WTC11 (cell line): Measurements from ENCODE around the gene RCE1. TPM values are rescaled to one million over a fixed set of nuclear protein-coding genes. Genes with fewer than 3 reads are reported as not detected.

Experiments
- ATAC-seq: fragments of 200-7000 bp; cut with Tn5 transposase; 2 replicates; pipeline ENCODE4 v1.10.0; 2021; ENCODE audit warnings: mild to moderate bottlenecking, moderate library complexity
- CTCF ChIA-PET: fragments of 300-600 bp; sonication (Branson Sonifier 250); formaldehyde crosslinking; loops from one replicate; lab custom pipeline; 2021; ENCODE audit warnings: antibody characterized with exemption; lab: Charles Lee
- POLR2A ChIA-PET: fragments of 350-600 bp; sonication (Branson Sonifier 250); formaldehyde crosslinking; loops from one replicate; lab custom pipeline; 2021; ENCODE audit warnings: antibody characterized with exemption; lab: Charles Lee
- DNase-seq: peaks from one replicate; pipeline ENCODE4 v3.0.0; 2021; ENCODE audit warnings: low spot score
- H3K27ac Mint-ChIP-seq: 2 replicates; pipeline ENCODE4 v1.8.0; 2021; ENCODE audit warnings: mixed read lengths
- H3K27me3 Mint-ChIP-seq: 2 replicates; pipeline ENCODE4 v1.8.0; 2021; ENCODE audit warnings: low read depth, mild to moderate bottlenecking, moderate library complexity, mixed read lengths
- H3K36me3 Mint-ChIP-seq: 2 replicates; pipeline ENCODE4 v1.8.0; 2021; ENCODE audit warnings: mixed read lengths
- H3K4me1 Mint-ChIP-seq: 2 replicates; pipeline ENCODE4 v1.8.0; 2022; ENCODE audit warnings: mixed read lengths
- H3K4me3 Mint-ChIP-seq: 2 replicates; pipeline ENCODE4 v1.8.0; 2021; ENCODE audit warnings: mild to moderate bottlenecking, moderate library complexity, mixed read lengths
- H3K9me3 Mint-ChIP-seq: 2 replicates; pipeline ENCODE4 v1.8.0; 2021; ENCODE audit warnings: mixed read lengths
- ATF1 ChIP-seq: sonication (generic); formaldehyde crosslinking; IDR thresholded peaks from 2 replicates; pipeline ENCODE4 v1.8.1; 2023; ENCODE audit warnings: mild to moderate bottlenecking, moderate library complexity, missing genetic modification reagents
- CDX4 ChIP-seq: fragments of 250-450 bp; sonication (Bioruptor Pico); IDR thresholded peaks from 2 replicates; pipeline ENCODE4 v1.9.0; 2021; ENCODE audit warnings: moderate library complexity, mild to moderate bottlenecking, inconsistent platforms, borderline replicate concordance
- ELF4 ChIP-seq: sonication (generic); formaldehyde crosslinking; IDR thresholded peaks from 2 replicates; pipeline ENCODE4 v1.8.1; 2022; ENCODE audit warnings: low read depth, mild to moderate bottlenecking, moderate library complexity, missing genetic modification reagents
- ESRRA ChIP-seq: sonication (generic); formaldehyde crosslinking; IDR thresholded peaks from 2 replicates; pipeline ENCODE4 v1.8.1; 2022; ENCODE audit warnings: mild to moderate bottlenecking, missing genetic modification reagents, borderline replicate concordance
- FOXP1 ChIP-seq: sonication (generic); formaldehyde crosslinking; IDR thresholded peaks from 2 replicates; pipeline ENCODE4 v1.8.0; 2022; ENCODE audit warnings: missing genetic modification reagents, mild to moderate bottlenecking, moderate library complexity, borderline replicate concordance
- HMGA2 ChIP-seq: fragments of 250-450 bp; sonication (Bioruptor Pico); IDR thresholded peaks from 2 replicates; pipeline ENCODE4 v1.4.0; 2021; ENCODE audit warnings: mild to moderate bottlenecking, moderate library complexity
- JUN ChIP-seq: sonication (generic); formaldehyde crosslinking; IDR thresholded peaks from 2 replicates; pipeline ENCODE4 v1.8.0; 2023; ENCODE audit warnings: mild to moderate bottlenecking, missing genetic modification reagents
- RELA ChIP-seq: sonication (generic); formaldehyde crosslinking; IDR thresholded peaks from 2 replicates; pipeline ENCODE4 v1.8.1; 2022; ENCODE audit warnings: missing genetic modification reagents, mild to moderate bottlenecking, borderline replicate concordance
- STAT6 ChIP-seq: sonication (generic); formaldehyde crosslinking; conservative IDR thresholded peaks from 2 replicates; pipeline ENCODE4 v1.8.1; 2023; ENCODE audit warnings: mild to moderate bottlenecking, low read depth, missing genetic modification reagents, moderate library complexity
- TP53 ChIP-seq: sonication (generic); formaldehyde crosslinking; IDR thresholded peaks from 2 replicates; pipeline ENCODE4 v1.8.1; 2023; ENCODE audit warnings: mild to moderate bottlenecking, missing genetic modification reagents
- total RNA-seq: library from RNA; stranded (reverse); gene quantifications from 3 replicates; pipeline ENCODE4 v1.2.3, GENCODE V29; 2021
- TF ChIP-seq, protein P1 (sequence below): sonication (generic); formaldehyde crosslinking; IDR thresholded peaks from 2 replicates; pipeline ENCODE4 v1.8.1; 2022; ENCODE audit warnings: missing genetic modification reagents, borderline replicate concordance
- TF ChIP-seq, protein P2 (sequence below): sonication (generic); formaldehyde crosslinking; IDR thresholded peaks from 2 replicates; pipeline ENCODE4 v1.8.1; 2022; ENCODE audit warnings: mild to moderate bottlenecking, moderate library complexity, missing genetic modification reagents
- TF ChIP-seq, protein P3 (sequence below): sonication (generic); formaldehyde crosslinking; IDR thresholded peaks from 2 replicates; pipeline ENCODE4 v1.8.0; 2022; ENCODE audit warnings: missing genetic modification reagents
- TF ChIP-seq, protein P4 (sequence below): sonication (generic); formaldehyde crosslinking; IDR thresholded peaks from 2 replicates; pipeline ENCODE4 v1.8.1; 2023; ENCODE audit warnings: mild to moderate bottlenecking, moderate library complexity, missing genetic modification reagents

RCE1 gene
- total RNA-seq, 1 experiment from 2014 or later = 34.6 TPM

GRCh38 chr11:66881451-66881835 lies 38.2 kb downstream of the RCE1 start:
- TF ChIP-seq, protein P1, sequence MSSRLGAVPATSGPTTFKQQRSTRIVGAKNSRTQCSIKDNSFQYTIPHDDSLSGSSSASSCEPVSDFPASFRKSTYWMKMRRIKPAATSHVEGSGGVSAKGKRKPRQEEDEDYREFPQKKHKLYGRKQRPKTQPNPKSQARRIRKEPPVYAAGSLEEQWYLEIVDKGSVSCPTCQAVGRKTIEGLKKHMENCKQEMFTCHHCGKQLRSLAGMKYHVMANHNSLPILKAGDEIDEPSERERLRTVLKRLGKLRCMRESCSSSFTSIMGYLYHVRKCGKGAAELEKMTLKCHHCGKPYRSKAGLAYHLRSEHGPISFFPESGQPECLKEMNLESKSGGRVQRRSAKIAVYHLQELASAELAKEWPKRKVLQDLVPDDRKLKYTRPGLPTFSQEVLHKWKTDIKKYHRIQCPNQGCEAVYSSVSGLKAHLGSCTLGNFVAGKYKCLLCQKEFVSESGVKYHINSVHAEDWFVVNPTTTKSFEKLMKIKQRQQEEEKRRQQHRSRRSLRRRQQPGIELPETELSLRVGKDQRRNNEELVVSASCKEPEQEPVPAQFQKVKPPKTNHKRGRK (CRISPR knock-in tag) = no peak
- no peak for TF ChIP-seq JUN (CRISPR knock-in tag)
- TF ChIP-seq FOXP1 (CRISPR knock-in tag) = no peak; the same call in 1 of the 2 replicates
- TF ChIP-seq, protein P2, sequence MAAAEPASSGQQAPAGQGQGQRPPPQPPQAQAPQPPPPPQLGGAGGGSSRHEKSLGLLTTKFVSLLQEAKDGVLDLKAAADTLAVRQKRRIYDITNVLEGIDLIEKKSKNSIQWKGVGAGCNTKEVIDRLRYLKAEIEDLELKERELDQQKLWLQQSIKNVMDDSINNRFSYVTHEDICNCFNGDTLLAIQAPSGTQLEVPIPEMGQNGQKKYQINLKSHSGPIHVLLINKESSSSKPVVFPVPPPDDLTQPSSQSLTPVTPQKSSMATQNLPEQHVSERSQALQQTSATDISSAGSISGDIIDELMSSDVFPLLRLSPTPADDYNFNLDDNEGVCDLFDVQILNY = no peak
- TF ChIP-seq, protein P3, sequence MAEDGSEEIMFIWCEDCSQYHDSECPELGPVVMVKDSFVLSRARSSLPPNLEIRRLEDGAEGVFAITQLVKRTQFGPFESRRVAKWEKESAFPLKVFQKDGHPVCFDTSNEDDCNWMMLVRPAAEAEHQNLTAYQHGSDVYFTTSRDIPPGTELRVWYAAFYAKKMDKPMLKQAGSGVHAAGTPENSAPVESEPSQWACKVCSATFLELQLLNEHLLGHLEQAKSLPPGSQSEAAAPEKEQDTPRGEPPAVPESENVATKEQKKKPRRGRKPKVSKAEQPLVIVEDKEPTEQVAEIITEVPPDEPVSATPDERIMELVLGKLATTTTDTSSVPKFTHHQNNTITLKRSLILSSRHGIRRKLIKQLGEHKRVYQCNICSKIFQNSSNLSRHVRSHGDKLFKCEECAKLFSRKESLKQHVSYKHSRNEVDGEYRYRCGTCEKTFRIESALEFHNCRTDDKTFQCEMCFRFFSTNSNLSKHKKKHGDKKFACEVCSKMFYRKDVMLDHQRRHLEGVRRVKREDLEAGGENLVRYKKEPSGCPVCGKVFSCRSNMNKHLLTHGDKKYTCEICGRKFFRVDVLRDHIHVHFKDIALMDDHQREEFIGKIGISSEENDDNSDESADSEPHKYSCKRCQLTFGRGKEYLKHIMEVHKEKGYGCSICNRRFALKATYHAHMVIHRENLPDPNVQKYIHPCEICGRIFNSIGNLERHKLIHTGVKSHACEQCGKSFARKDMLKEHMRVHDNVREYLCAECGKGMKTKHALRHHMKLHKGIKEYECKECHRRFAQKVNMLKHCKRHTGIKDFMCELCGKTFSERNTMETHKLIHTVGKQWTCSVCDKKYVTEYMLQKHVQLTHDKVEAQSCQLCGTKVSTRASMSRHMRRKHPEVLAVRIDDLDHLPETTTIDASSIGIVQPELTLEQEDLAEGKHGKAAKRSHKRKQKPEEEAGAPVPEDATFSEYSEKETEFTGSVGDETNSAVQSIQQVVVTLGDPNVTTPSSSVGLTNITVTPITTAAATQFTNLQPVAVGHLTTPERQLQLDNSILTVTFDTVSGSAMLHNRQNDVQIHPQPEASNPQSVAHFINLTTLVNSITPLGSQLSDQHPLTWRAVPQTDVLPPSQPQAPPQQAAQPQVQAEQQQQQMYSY = no peak
- TF ChIP-seq CDX4 (CRISPR knock-in tag) = no peak
- TF ChIP-seq RELA (CRISPR knock-in tag) = no peak
- no peak for TF ChIP-seq HMGA2 (CRISPR knock-in tag)
- TF ChIP-seq TP53 = no peak
- TF ChIP-seq ESRRA = no peak
- TF ChIP-seq STAT6 = no peak
- TF ChIP-seq, protein P4, sequence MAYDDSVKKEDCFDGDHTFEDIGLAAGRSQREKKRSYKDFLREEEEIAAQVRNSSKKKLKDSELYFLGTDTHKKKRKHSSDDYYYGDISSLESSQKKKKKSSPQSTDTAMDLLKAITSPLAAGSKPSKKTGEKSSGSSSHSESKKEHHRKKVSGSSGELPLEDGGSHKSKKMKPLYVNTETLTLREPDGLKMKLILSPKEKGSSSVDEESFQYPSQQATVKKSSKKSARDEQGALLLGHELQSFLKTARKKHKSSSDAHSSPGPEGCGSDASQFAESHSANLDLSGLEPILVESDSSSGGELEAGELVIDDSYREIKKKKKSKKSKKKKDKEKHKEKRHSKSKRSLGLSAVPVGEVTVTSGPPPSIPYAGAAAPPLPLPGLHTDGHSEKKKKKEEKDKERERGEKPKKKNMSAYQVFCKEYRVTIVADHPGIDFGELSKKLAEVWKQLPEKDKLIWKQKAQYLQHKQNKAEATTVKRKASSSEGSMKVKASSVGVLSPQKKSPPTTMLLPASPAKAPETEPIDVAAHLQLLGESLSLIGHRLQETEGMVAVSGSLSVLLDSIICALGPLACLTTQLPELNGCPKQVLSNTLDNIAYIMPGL (CRISPR knock-in tag) = no peak
- TF ChIP-seq ELF4 (CRISPR knock-in tag) = no peak
- TF ChIP-seq ATF1 (CRISPR knock-in tag) = no peak
- TF ChIP-seq, all 79 proteins: peak for 0
- H3K9me3 Mint-ChIP-seq = no peaks in the 10 kb centered on the region
- peak overlapping the region; percentile 83 for H3K27ac Mint-ChIP-seq
- CTCF ChIA-PET = interaction anchor here (0.7 to 4.0 kb wide), 21 partner anchors 9 to 189 kb away, joined by 3 to 39 read pairs (median 14); partner anchors contain the start of genes C11orf86, PC and RCE1
- peaks cover 43% of the 10 kb centered on the region for H3K4me1 Mint-ChIP-seq
- H3K27me3 Mint-ChIP-seq = no peaks in the 10 kb centered on the region
- no peak for DNase-seq
- ATAC-seq = no peak
- H3K36me3 Mint-ChIP-seq = no peaks in the 10 kb centered on the region
- H3K4me3 Mint-ChIP-seq = no peak overlapping the region
- POLR2A ChIA-PET = interaction anchor here (0.6 kb wide), 1 partner anchor 30 kb away, joined by 3 read pairs; no protein-coding TSS in a partner anchor
